ENCODE results near the gene CHMP2A. TPM values are rescaled to one million over a fixed set of nuclear protein-coding genes. Genes with fewer than 3 reads are reported as not detected.
"Not testable (repeated sequence)": the region's sequence is repeated elsewhere in the genome, so short reads cannot be mapped to it uniquely, and the experiment has no call there.

The CHMP2A gene
- total RNA-seq, 1 donor from 2014 or later: 137 TPM

DNA sequence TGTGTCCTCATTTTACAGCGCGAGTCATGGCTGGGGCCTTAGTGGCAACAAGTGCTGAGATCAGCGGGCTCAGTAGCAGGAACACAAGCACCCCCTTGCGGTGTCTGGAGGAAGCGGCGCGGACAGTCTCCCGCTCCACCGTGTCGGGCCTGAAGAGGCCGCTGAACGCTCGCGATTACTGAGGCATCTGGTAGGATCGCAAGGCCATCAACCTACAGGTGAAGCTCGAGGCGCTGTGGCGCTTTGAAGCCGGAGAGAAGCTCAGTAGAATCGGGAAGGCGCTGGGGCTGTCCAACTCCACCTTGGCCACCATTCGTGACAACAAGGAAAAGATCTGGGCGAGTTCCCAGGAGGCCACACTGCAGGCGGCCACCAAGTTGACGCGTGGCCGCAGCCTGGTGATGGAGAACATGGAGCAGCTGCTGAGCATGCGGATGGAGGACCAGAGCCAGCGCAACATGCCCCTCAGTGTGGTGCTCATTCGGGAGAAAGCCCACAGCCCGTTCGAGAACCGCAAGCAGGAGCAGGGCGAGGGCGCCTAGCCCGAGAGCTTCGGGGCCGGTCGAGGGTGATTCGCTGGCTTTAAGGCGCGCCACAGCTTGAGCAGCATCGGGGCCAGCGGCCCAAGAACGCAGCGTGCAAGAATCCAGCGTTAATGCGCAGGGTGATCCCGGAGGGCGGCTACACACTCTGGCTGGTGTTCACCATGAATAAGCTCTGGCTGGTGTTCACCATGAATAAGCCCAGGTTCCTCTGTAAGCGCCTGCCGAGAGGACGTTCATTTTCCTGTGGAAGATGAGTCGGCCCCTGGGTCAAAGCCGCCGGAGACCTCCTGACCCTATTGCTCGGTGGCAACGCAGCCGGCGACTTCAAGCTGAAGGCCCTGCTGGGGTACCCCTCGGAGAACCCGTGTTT, 26.6 kb upstream of the CHMP2A start:
- TF ChIP-seq, protein P1, sequence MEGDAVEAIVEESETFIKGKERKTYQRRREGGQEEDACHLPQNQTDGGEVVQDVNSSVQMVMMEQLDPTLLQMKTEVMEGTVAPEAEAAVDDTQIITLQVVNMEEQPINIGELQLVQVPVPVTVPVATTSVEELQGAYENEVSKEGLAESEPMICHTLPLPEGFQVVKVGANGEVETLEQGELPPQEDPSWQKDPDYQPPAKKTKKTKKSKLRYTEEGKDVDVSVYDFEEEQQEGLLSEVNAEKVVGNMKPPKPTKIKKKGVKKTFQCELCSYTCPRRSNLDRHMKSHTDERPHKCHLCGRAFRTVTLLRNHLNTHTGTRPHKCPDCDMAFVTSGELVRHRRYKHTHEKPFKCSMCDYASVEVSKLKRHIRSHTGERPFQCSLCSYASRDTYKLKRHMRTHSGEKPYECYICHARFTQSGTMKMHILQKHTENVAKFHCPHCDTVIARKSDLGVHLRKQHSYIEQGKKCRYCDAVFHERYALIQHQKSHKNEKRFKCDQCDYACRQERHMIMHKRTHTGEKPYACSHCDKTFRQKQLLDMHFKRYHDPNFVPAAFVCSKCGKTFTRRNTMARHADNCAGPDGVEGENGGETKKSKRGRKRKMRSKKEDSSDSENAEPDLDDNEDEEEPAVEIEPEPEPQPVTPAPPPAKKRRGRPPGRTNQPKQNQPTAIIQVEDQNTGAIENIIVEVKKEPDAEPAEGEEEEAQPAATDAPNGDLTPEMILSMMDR (conservative IDR thresholded peaks at IDR 0.05; ENCODE audit: low read depth, low read length): peak; percentile 87
- DNase-seq (ENCODE audit: low read depth): no peak
- no peak overlapping the region for H3K4me3 ChIP-seq (ENCODE audit: low read depth, low read length)

DNA sequence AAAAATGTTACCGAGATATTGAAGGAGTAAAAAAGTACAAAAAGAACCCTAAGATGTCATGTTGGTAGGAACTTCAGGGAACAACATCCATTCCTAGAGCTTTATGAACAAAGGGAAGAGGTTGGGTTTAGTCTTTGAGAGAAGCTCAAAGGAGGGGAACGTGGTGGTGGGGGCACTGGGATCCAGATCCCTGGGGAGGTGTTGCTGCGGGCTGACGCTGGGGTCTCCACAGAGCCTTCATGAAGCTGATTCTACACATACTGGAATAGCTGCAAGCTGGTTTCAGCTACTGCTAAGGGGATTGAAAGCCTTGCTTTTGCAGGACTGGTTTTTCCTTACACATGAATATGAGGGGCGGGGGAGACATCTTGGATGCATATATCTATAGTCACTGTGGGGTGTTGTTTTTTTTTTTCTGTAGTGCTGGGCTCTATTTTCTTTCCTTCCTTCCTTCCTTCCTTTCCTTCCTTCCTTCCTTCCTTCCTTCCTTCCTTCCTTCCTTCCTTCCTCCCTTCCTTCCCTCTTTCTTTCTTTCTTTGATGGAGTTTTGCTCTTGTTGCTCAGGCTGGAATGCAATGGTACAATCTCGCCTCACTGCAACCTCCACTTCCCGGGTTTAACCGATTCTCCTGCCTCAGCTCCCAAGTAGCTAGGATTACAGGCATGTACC, 24.7 kb upstream of the CHMP2A start:
- no peak for DNase-seq (ENCODE audit: low read depth)
- TF ChIP-seq, protein P1 (conservative IDR thresholded peaks at IDR 0.05; ENCODE audit: low read depth, low read length): no peak
- no peak overlapping the region for H3K4me3 ChIP-seq (ENCODE audit: low read depth, low read length)

DNA sequence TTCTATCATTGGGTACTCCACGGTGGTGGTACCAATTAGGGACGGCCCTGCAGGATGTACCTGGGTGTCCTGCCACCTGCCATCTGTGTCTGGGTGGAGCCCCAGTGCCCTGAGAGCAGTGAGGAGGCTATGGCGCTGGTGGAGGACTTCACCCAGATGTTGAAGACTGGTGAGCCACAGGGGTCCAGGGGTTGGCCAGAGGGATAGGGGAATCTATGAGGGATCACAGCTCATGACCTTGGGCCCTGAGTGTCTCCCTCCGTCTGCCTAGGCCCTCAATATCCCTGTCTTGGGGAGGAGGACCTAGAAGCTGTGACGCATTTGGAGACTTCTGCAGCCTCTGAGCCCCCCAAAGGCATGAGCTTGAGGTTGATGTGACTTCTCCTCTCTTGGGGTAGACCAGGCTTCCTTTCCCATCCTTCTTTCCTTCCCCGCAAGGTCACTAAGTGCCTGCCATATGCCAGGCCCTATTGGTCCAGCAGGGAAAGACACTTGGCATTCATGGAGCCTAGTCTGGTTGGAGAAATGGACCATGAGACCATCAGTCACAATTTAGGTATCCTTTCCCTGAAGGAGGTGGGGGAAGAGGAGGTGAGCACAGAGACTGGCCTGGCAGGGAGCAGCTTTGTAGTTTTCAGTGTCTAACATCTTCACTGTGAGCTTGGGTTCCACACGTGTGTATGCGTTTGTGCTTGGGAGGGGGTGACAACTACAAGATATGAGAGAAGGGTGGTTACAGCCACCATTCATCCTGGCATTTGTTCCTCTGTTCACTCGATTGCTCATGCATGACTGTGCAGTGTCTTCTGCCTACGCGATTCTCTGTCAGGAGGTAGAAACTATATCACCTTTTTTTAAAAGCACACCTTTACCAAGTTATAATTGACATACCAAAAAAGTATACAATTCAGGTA, 23.4 kb upstream of the CHMP2A start:
- TF ChIP-seq, protein P1 (conservative IDR thresholded peaks at IDR 0.05; ENCODE audit: low read depth, low read length): no peak
- no peak overlapping the region for H3K4me3 ChIP-seq (ENCODE audit: low read depth, low read length)
- no peak for DNase-seq (ENCODE audit: low read depth)

DNA sequence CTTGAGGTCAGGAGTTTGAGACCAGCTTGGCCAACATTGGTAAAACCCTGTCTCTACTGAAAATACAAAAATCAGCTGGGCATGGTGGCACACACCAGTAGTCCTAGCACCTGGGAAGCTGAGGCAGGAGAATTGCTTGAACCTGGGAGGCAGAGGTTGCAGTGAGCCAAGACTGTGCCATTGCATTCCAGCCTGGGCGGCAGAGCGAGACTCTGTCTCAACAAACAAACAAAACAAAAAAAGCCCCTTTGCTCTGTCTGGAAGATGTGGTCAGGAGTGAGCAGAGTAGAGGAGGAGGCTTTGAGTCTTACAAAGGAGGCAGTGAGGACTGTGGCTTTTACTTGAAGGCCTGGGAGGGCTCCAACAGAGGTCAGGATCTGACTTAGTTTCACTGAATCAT, 22.7 kb upstream of the CHMP2A start:
- H3K4me3 ChIP-seq (ENCODE audit: low read depth, low read length); DNase-seq (ENCODE audit: low read depth): not testable (repeated sequence)

DNA sequence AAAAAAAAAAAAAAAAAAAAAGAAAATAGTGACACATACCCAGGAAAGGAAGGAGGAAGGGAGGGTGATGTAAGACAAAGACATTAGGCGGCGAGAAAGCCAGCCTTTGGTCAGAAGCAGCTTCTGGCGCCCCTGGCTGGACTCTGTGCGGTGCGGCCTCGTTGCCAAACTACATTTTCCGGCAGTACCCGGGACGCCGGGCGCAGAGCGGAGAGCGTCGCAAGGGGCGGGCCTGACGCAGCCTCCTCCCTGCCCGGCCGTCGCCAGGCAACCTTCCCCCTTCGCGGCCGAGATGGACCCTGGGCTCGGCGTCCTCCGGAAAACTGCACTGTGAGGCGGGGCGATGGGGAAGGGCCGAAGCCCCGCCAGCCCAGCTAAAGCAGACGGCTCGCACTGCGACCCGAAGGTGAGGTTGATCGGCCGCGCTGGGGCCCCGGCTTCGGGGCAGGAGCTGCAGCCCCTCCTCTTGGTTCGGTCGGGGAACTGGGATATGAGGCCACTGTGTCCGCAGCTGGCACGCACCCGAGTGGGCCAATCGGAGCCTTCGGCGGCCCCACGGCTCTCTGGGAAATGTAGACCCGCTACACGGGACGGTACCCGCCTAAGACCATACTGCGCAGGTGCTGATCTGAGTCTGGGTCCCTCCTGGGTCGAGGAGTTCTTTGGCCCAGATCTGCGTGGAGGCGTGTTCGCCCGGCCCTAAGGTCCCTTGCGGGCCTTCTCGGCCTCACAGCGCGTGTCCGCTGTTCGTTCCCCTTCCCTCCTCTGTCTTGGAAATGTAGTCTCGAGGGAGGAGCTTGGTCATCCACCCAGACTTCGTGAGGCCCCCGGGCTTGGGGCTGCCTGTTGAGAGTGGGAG, 20.5 kb upstream of the CHMP2A start:
- TF ChIP-seq, protein P1 (conservative IDR thresholded peaks at IDR 0.05; ENCODE audit: low read depth, low read length): no peak
- peak; percentile 47 for DNase-seq (ENCODE audit: low read depth)

DNA sequence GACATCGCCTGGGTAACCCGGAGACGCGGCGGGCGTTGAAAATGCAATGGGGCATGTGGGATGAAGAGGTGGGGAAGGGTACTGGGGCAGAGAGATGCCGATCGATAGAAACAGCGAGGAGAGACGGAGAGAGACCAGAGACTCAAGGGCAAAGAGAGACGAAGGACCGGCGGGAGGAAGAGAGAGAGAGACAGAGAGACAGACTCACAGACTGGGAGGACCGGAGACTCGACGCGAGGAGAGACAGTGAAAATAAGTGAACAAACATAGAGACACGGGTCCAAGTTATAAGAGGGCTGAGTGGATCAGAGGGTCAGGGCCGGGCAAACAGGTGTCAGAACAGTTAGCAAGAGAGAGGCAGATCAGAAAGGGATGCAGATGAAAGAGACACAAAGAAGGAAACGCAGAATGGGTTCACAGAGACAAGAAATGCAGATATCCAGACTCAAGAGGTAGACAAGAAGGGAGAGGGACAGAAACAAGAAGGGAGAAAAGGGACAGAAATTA, 18.8 kb upstream of the CHMP2A start:
- no peak for DNase-seq (ENCODE audit: low read depth)
- peak overlapping the region; percentile 65 for H3K4me3 ChIP-seq (ENCODE audit: low read depth, low read length)
- TF ChIP-seq, protein P1 (conservative IDR thresholded peaks at IDR 0.05; ENCODE audit: low read depth, low read length): no peak

More for the DNA sequence above, 20.5 kb upstream of the CHMP2A start:
- H3K4me3 ChIP-seq (ENCODE audit: low read depth, low read length): peak overlapping the region; percentile 91

Measured in epithelial cell of proximal tubule (primary cell).